ENCODE results near the gene FOSL2. TPM values are rescaled to one million over a fixed set of nuclear protein-coding genes. Genes with fewer than 3 reads are reported as not detected.

FOSL2 gene
- polyA plus RNA-seq, 1 donor (not counting 4 experiments of a cell fraction or from before 2014, with no cell fraction given): 24.1 TPM

- H3K27me3 ChIP-seq (ENCODE audit: control insufficient read depth, extremely low read depth, insufficient read depth, low read length): no peaks in the 10 kb centered on the region
- no peaks in the 10 kb centered on the region for H3K79me2 ChIP-seq (ENCODE audit: control insufficient read depth, insufficient read depth, low read length)
These were observed 47.1 kb downstream of the FOSL2 start for GRCh38 chr2:28439763-28440162.

GRCh38 chr2:28442328-28442727 is 49.7 kb downstream of the FOSL2 start:
- no peaks in the 10 kb centered on the region for H3K9me3 ChIP-seq (ENCODE audit: control insufficient read depth, low read depth, low read length)
- dilution Hi-C loops (cut with MboI; ENCODE audit: extremely low pct_ligation_motif_present, low sequenced_read_pairs): no loop called here
- no peak overlapping the region for H3K4me3 ChIP-seq (ENCODE audit: control insufficient read depth in 2 of 3, extremely low read depth in 1 of 3, insufficient read depth in 2 of 3, low read depth in 1 of 3, low read length in 3 of 3)
- H3K9me1 ChIP-seq (ENCODE audit: control insufficient read depth, extremely low read depth, insufficient read depth, low read length): no peaks in the 10 kb centered on the region
- H3K9ac ChIP-seq (ENCODE audit: control insufficient read depth, extremely low read depth, insufficient read depth, low read length): no peak overlapping the region
- FAIRE-seq (peak; percentile 89), DNase-seq (ENCODE audit: low read depth, low spot score) (no peak)
- H4K20me1 ChIP-seq (ENCODE audit: control insufficient read depth, extremely low read depth, insufficient read depth, low read length): no peaks in the 10 kb centered on the region
- H3K27me3 ChIP-seq (ENCODE audit: control insufficient read depth, extremely low read depth, insufficient read depth, low read length): no peaks in the 10 kb centered on the region
- H3K27ac ChIP-seq (ENCODE audit: control insufficient read depth, insufficient read depth, low read length): no peak overlapping the region
- peaks cover 40% of the 10 kb centered on the region for H3K4me1 ChIP-seq (ENCODE audit: control insufficient read depth, extremely low read depth, insufficient read depth, low read length)
- TF ChIP-seq EZH2 (IDR thresholded peaks at IDR 0.05; ENCODE audit: low read length) (no peak), CTCF (optimal IDR thresholded peaks at IDR 0.05 in 1 of 3, IDR thresholded peaks at IDR 0.05 in 1 of 3, conservative IDR thresholded peaks at IDR 0.05 in 1 of 3; ENCODE audit: extremely low read depth in 1 of 3, insufficient read depth in 2 of 3, low read length in 3 of 3) (no peak)
- no peaks in the 10 kb centered on the region for H3K36me3 ChIP-seq (ENCODE audit: control insufficient read depth in 2 of 2, extremely low read depth in 1 of 2, insufficient read depth in 2 of 2, low read length in 2 of 2)
- H3K4me2 ChIP-seq (ENCODE audit: control insufficient read depth, extremely low read depth, insufficient read depth, low read depth, low read length): no peak overlapping the region
- H2AFZ ChIP-seq (ENCODE audit: control insufficient read depth, low read length): no peak overlapping the region
- H3K79me2 ChIP-seq (ENCODE audit: control insufficient read depth, insufficient read depth, low read length): no peaks in the 10 kb centered on the region

More at GRCh38 chr2:28439763-28440162, 47.1 kb downstream of the FOSL2 start:
- FAIRE-seq: no peak
- no peaks in the 10 kb centered on the region for H4K20me1 ChIP-seq (ENCODE audit: control insufficient read depth, extremely low read depth, insufficient read depth, low read length)
- H3K27ac ChIP-seq (ENCODE audit: control insufficient read depth, insufficient read depth, low read length): no peak overlapping the region
- no peak overlapping the region for H3K4me2 ChIP-seq (ENCODE audit: control insufficient read depth, extremely low read depth, insufficient read depth, low read depth, low read length)
- TF ChIP-seq CTCF (optimal IDR thresholded peaks at IDR 0.05 in 1 of 3, IDR thresholded peaks at IDR 0.05 in 1 of 3, conservative IDR thresholded peaks at IDR 0.05 in 1 of 3; ENCODE audit: extremely low read depth in 1 of 3, insufficient read depth in 2 of 3, low read length in 3 of 3) (no peak), EZH2 (IDR thresholded peaks at IDR 0.05; ENCODE audit: low read length) (no peak)
- H3K9me3 ChIP-seq (ENCODE audit: control insufficient read depth, low read depth, low read length): no peaks in the 10 kb centered on the region
- H3K9ac ChIP-seq (ENCODE audit: control insufficient read depth, extremely low read depth, insufficient read depth, low read length): no peak overlapping the region
- H3K4me3 ChIP-seq (ENCODE audit: control insufficient read depth in 2 of 3, extremely low read depth in 1 of 3, insufficient read depth in 2 of 3, low read depth in 1 of 3, low read length in 3 of 3): no peak overlapping the region
- H3K9me1 ChIP-seq (ENCODE audit: control insufficient read depth, extremely low read depth, insufficient read depth, low read length): no peaks in the 10 kb centered on the region
- no peak overlapping the region for H2AFZ ChIP-seq (ENCODE audit: control insufficient read depth, low read length)
- no peaks in the 10 kb centered on the region for H3K36me3 ChIP-seq (ENCODE audit: control insufficient read depth in 2 of 2, extremely low read depth in 1 of 2, insufficient read depth in 2 of 2, low read length in 2 of 2)
- dilution Hi-C loops (cut with MboI; ENCODE audit: extremely low pct_ligation_motif_present, low sequenced_read_pairs): no loop called here
- peaks cover 33% of the 10 kb centered on the region for H3K4me1 ChIP-seq (ENCODE audit: control insufficient read depth, extremely low read depth, insufficient read depth, low read length)
- DNase-seq (ENCODE audit: low read depth, low spot score): no peak
